H9 (cell line): ENCODE measurements around the gene KAZN. TPM values are rescaled to one million over a fixed set of nuclear protein-coding genes. Genes with fewer than 3 reads are reported as not detected.

Source experiments
- DNase-seq: peaks from one replicate; pipeline ENCODE4 v3.0.0-alpha.2; 2017
- H2AFZ ChIP-seq: one replicate; pipeline ENCODE4 v1.6.1; 2013; ENCODE audit warnings: mild to moderate bottlenecking, low read length, control low read depth, moderate library complexity
- H2AK5ac ChIP-seq: 2 replicates; pipeline ENCODE4 v1.6.1; 2013; ENCODE audit warnings: low read length, control low read depth, mixed read lengths; ENCODE audit not compliant: insufficient read length
- H2BK120ac ChIP-seq: one replicate; pipeline ENCODE4 v1.6.1; 2013; ENCODE audit warnings: low read depth, mild to moderate bottlenecking, low read length, control low read depth, inconsistent platforms; ENCODE audit not compliant: poor library complexity, severe bottlenecking
- H2BK12ac ChIP-seq: 2 replicates; pipeline ENCODE4 v1.6.1; 2013; ENCODE audit warnings: low read length, control low read depth, mixed read lengths, low read depth; ENCODE audit not compliant: insufficient read length
- H2BK15ac ChIP-seq: 2 replicates; pipeline ENCODE4 v1.6.1; 2013; ENCODE audit warnings: low read depth, low read length, control low read depth
- H2BK20ac ChIP-seq: one replicate; pipeline ENCODE4 v1.6.1; 2013; ENCODE audit warnings: low read depth, mild to moderate bottlenecking, low read length, control low read depth, inconsistent platforms; ENCODE audit not compliant: poor library complexity, severe bottlenecking
- H2BK5ac ChIP-seq: 2 replicates; pipeline ENCODE4 v1.6.1; 2013; ENCODE audit warnings: low read length, control low read depth, mixed read lengths; ENCODE audit not compliant: insufficient read length
- H3K14ac ChIP-seq: 2 replicates; pipeline ENCODE4 v1.6.1; 2013; ENCODE audit warnings: low read length, control low read depth; ENCODE audit not compliant: insufficient read depth
- H3K18ac ChIP-seq: 2 replicates; pipeline ENCODE4 v1.6.1; 2013; ENCODE audit warnings: low read depth, mild to moderate bottlenecking, mixed read lengths, low read length, control low read depth; ENCODE audit not compliant: insufficient read length
- H3K23ac ChIP-seq: 2 replicates; pipeline ENCODE4 v1.6.1; 2013; ENCODE audit warnings: low read length, control low read depth, mixed read lengths, low read depth; ENCODE audit not compliant: insufficient read length
- H3K23me2 ChIP-seq: 2 replicates; pipeline ENCODE4 v1.6.1; 2013; ENCODE audit warnings: low read depth, mild to moderate bottlenecking, mixed read lengths, low read length, control low read depth; ENCODE audit not compliant: insufficient read length, poor library complexity, severe bottlenecking
- H3K27ac ChIP-seq: 2 replicates; pipeline ENCODE4 v1.5.1; 2013; ENCODE audit warnings: low read length, control low read depth, mixed read lengths, low read depth; ENCODE audit not compliant: insufficient read length
- H3K27me3 ChIP-seq: 2 replicates; pipeline ENCODE4 v1.6.1; 2013; ENCODE audit warnings: low read length, control low read depth, inconsistent platforms; ENCODE audit not compliant: insufficient read depth
- H3K4ac ChIP-seq: 2 replicates; pipeline ENCODE4 v1.6.1; 2013; ENCODE audit warnings: low read depth, mild to moderate bottlenecking, control low read depth, inconsistent platforms, low read length, moderate library complexity
- H3K4me1 ChIP-seq: 2 replicates; pipeline ENCODE4 v1.6.1; 2013; ENCODE audit warnings: low read length, control low read depth, inconsistent platforms; ENCODE audit not compliant: insufficient read depth
- H3K4me2 ChIP-seq: 2 replicates; pipeline ENCODE4 v1.6.1; 2013; ENCODE audit warnings: low read length, control low read depth, mixed read lengths; ENCODE audit not compliant: insufficient read length, insufficient read depth
- H3K56ac ChIP-seq: 2 replicates; pipeline ENCODE4 v1.6.1; 2013; ENCODE audit warnings: low read depth, mild to moderate bottlenecking, mixed read lengths, low read length, control low read depth; ENCODE audit not compliant: insufficient read length
- H3K79me1 ChIP-seq: 2 replicates; pipeline ENCODE4 v1.6.1; 2013; ENCODE audit warnings: low read depth, mild to moderate bottlenecking, moderate library complexity, low read length, control low read depth, inconsistent platforms; ENCODE audit not compliant: insufficient read depth, poor library complexity, severe bottlenecking
- H3K79me2 ChIP-seq: 2 replicates; pipeline ENCODE4 v1.6.1; 2013; ENCODE audit warnings: low read length, control low read depth, inconsistent platforms; ENCODE audit not compliant: insufficient read depth
- H3K9ac ChIP-seq: 2 replicates; pipeline ENCODE4 v1.6.1; 2013; ENCODE audit warnings: low read length, control low read depth, mixed read lengths; ENCODE audit not compliant: insufficient read length; ENCODE audit errors: extremely low read depth
- H3K9me3 ChIP-seq: one replicate; pipeline ENCODE4 v1.6.1; 2013; ENCODE audit warnings: low read depth, low read length, inconsistent platforms; ENCODE audit not compliant: control insufficient read depth
- H3T11ph ChIP-seq: one replicate; pipeline ENCODE4 v1.6.1; 2013; ENCODE audit warnings: mild to moderate bottlenecking, low read length, control low read depth, inconsistent platforms
- H4K20me1 ChIP-seq: one replicate; pipeline ENCODE4 v1.6.1; 2013; ENCODE audit not compliant: control insufficient read depth, insufficient read length, insufficient read depth
- H4K5ac ChIP-seq: 2 replicates; pipeline ENCODE4 v1.6.1; 2013; ENCODE audit warnings: low read depth, mild to moderate bottlenecking, mixed read lengths, low read length, control low read depth; ENCODE audit not compliant: insufficient read length
- H4K8ac ChIP-seq: replicated peaks from 2 replicates; pipeline ENCODE4 v1.6.1; 2013; ENCODE audit warnings: low read length, control low read depth, mixed read lengths, low read depth; ENCODE audit not compliant: insufficient read length
- H4K91ac ChIP-seq: 2 replicates; pipeline ENCODE4 v1.6.1; 2013; ENCODE audit warnings: low read depth, mild to moderate bottlenecking, moderate library complexity, mixed read lengths, low read length, control low read depth; ENCODE audit not compliant: insufficient read length
- H3K27ac Mint-ChIP-seq, 3 experiments: 2 replicates in 2 of 3; 3 replicates in 1 of 3; pipeline ENCODE4 v1.8.0; 2020 to 2021; ENCODE audit warnings: mixed read lengths in 3 of 3, mild to moderate bottlenecking in 1 of 3, moderate library complexity in 1 of 3
- H3K27me3 Mint-ChIP-seq: 2 replicates; pipeline ENCODE4 v1.8.0; 2021; ENCODE audit warnings: low read depth, mild to moderate bottlenecking, moderate library complexity, mixed read lengths
- H3K36me3 Mint-ChIP-seq, 3 experiments: 2 replicates in 2 of 3; 3 replicates in 1 of 3; pipeline ENCODE4 v1.8.0; 2020 to 2021; ENCODE audit warnings: low read depth in 3 of 3, mixed read lengths in 3 of 3; ENCODE audit not compliant: insufficient read depth in 1 of 3
- H3K4me1 Mint-ChIP-seq, 2 experiments: 2 replicates each; pipeline ENCODE4 v1.8.0; 2020; ENCODE audit warnings: mixed read lengths in 2 of 2
- H3K4me3 Mint-ChIP-seq, 2 experiments: 2 replicates in 1 of 2; 3 replicates in 1 of 2; pipeline ENCODE4 v1.8.0; 2020 to 2021; ENCODE audit warnings: mild to moderate bottlenecking in 2 of 2, mixed read lengths in 2 of 2, moderate library complexity in 1 of 2
- H3K9me3 Mint-ChIP-seq, 2 experiments: 2 replicates in 1 of 2; 3 replicates in 1 of 2; pipeline ENCODE4 v1.8.0; 2020; ENCODE audit warnings: mild to moderate bottlenecking in 2 of 2, mixed read lengths in 2 of 2, moderate library complexity in 1 of 2
- WGBS: extraction: QIAGEN DNeasy Blood & Tissue Kit; methylation state at CpG from one replicate; pipeline ENCODE4 v1.1.7; 2013; ENCODE audit warnings: missing lambda C conversion rate, low lambda C conversion rate, mixed read lengths; ENCODE audit not compliant: insufficient read length; ENCODE audit errors: extremely low coverage; 5-methylcytosine and 5-hydroxymethylcytosine counted together
- total RNA-seq: library from RNA; stranded (reverse); gene quantifications from 2 replicates; pipeline ENCODE4 v1.2.1, GENCODE V29; 2021
- TF ChIP-seq, protein P1 (sequence below): fragments of 200-600 bp; sonication (generic); conservative IDR thresholded peaks from 3 replicates; pipeline ENCODE4 v1.8.0; 2021; ENCODE audit warnings: antibody characterized with exemption, mild to moderate bottlenecking

KAZN gene
- total RNA-seq, 1 experiment from 2014 or later, result 7.6 TPM

DNA sequence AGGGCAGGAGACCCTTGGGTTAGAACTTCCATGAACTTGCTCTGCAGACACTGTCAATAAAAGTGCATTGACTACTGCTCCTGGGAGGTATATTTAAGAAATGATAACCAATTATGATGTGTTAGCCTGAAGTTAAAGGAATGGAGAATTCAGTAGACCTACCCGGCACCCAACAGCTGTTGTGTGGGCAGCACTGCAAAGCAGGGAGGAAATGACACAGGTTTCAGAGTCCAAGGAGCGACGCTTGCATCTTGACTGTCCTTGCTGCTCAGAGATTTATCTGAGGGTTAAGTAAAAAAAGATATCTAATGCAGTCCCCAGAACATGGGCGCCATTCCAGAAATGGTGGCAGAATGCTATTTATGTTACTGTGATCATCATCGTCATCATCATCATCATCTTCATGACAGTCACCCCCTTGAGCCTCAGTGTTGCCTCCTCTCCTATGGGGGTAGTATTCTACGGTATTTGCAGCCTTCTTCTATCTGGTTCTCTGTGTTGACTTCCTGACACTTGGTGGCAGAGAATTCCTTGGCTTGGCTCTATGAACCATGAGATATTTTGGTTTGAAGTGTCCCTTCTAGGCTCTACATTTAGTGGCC lies 225.9 kb downstream of the KAZN start:
- no peaks in the 10 kb centered on the region for H3K27me3 Mint-ChIP-seq
- TF ChIP-seq, protein P1, sequence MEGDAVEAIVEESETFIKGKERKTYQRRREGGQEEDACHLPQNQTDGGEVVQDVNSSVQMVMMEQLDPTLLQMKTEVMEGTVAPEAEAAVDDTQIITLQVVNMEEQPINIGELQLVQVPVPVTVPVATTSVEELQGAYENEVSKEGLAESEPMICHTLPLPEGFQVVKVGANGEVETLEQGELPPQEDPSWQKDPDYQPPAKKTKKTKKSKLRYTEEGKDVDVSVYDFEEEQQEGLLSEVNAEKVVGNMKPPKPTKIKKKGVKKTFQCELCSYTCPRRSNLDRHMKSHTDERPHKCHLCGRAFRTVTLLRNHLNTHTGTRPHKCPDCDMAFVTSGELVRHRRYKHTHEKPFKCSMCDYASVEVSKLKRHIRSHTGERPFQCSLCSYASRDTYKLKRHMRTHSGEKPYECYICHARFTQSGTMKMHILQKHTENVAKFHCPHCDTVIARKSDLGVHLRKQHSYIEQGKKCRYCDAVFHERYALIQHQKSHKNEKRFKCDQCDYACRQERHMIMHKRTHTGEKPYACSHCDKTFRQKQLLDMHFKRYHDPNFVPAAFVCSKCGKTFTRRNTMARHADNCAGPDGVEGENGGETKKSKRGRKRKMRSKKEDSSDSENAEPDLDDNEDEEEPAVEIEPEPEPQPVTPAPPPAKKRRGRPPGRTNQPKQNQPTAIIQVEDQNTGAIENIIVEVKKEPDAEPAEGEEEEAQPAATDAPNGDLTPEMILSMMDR, result no peak
- Histone ChIP-seq H2AFZ (no peak overlapping the region), H2BK15ac (no peak overlapping the region), H2BK20ac (no peak overlapping the region), H3K79me2 (no peaks in the 10 kb centered on the region), H4K8ac (no peak overlapping the region), H4K91ac (no peak overlapping the region), H3K4me2 (no peak overlapping the region), H3K27me3 (no peaks in the 10 kb centered on the region), H2AK5ac (no peak overlapping the region), H3K9ac (no peak overlapping the region), H3K27ac (no peak overlapping the region), H2BK12ac (no peak overlapping the region), H4K5ac (no peak overlapping the region), H3T11ph (no peak overlapping the region), H3K56ac (no peak overlapping the region), H2BK120ac (no peak overlapping the region), H2BK5ac (no peak overlapping the region), H3K79me1 (no peaks in the 10 kb centered on the region), H4K20me1 (no peaks in the 10 kb centered on the region), H3K4ac (no peak overlapping the region), H3K18ac (no peak overlapping the region), H3K9me3 (no peaks in the 10 kb centered on the region), H3K14ac (no peak overlapping the region), H3K4me1 (no peaks in the 10 kb centered on the region), H3K23me2 (no peaks in the 10 kb centered on the region), H3K23ac (no peak overlapping the region)
- no peaks in the 10 kb centered on the region for H3K9me3 Mint-ChIP-seq
- no peaks in the 10 kb centered on the region for H3K36me3 Mint-ChIP-seq
- H3K4me1 Mint-ChIP-seq, result peaks cover 3 to 8% of the 10 kb centered on the region in 2 experiments
- no peak for DNase-seq
- 0 out of 7 replicates have a peak overlapping the region, but pooled peaks of 1 of the 3 experiments have one; percentile 7 for H3K27ac Mint-ChIP-seq
- H3K4me3 Mint-ChIP-seq, result no peak overlapping the region
- no CpG with 5 or more reads among the region's 6 CpGs for WGBS
